AG08395 (cell line): ENCODE results near the gene CFDP1.

Source experiments
- DNase-seq: peaks from one replicate; pipeline ENCODE4 v3.0.0; 2012; ENCODE audit warnings: mixed read lengths, low spot score

CFDP1 gene

DNA sequence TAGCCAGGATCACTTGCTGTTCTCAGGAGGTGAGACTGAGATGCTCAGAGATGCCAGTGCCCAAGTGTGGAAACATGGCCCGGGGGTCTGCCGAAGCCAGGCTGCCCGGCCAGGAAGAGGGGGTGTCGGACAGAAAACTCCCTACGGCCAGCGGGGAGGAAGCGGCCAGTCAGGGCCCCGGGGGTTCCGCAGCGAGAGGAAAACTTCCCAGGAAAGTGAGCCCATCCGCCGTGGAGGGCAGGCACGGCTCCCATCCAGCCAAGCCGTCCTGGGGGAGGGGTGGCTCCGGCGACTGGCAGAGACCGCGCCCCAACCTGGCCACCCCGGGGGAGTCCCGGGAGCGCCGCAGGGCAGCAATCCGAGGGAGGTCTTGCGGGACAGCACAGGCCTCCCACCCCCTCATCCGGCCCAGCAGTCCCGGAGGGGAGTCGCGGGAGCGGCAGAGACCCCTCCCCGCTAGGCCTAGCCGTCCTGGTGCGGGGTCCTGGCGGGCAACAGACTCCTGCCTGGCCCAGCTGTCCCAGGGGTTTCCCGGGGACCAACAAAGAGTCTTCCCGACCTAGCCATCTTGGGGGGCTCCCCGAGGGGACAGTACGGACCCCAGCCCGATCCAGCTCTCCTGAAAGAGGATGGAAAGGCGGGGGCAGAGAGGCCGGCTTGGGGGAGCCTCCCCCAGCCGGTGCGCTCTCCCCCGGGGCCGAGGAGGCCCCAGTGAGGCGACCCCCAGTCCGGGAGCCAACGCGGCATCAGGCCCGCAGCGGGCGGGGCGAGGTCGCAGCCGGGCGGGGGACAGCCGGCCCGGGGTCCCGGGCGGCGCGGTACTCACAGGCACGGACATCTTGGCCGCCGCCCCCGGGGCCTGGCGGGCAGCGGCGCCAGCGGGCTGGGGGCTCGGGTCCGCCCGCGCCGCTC lies 168.0 kb downstream of the CFDP1 start:
- DNase-seq = peak; percentile 54

DNA sequence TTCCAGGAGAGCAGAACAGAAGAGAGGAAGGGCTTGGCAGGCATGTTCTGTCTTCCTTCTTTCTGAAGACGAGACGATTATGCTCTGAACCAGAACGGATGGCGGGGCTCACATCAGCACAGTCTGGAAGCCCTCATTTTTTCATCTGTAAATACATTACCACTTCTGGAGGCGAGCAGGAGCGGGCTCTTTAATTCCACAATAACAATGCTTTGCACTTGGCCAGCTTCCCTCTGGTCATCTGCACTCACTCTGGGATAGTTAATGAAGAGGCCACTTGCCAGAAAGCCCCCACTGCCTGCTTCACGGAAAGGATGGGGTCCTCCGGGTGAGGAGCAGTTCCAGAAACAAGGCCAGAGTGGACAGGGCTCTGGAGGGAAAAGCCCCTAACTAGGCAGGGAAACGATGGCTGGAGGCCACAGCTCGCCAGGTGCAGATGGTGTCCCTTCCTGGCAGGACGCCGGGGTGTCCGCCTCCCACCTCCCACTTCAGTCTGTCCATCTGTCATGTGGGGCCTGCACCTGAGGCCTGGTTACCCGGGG lies 168.8 kb downstream of the CFDP1 start:
- DNase-seq = no peak

DNA sequence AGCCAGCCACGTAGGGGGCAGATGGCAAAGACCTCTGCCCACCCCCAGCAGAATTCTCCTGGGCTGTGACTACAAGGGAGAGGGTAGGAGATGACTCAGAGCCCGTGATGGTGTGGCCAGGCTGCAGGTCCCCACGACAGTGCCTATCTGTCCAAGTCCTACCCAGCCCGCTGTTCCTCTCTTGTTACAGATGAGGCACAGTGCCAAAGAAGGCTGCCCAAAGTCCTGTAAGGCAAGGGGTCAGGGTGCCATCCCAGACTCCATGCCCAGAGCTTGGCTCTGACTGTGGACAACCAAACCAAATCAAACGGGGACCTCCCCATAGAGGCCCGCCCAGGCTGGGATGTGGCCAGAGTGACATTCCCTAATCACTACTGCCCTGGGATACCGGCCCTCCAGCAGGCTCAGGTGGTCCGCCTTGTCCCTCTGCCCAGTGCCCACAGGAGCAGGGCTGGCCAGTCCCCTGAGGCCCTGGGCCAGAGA lies 169.3 kb downstream of the CFDP1 start:
- peak; percentile 64 for DNase-seq

DNA sequence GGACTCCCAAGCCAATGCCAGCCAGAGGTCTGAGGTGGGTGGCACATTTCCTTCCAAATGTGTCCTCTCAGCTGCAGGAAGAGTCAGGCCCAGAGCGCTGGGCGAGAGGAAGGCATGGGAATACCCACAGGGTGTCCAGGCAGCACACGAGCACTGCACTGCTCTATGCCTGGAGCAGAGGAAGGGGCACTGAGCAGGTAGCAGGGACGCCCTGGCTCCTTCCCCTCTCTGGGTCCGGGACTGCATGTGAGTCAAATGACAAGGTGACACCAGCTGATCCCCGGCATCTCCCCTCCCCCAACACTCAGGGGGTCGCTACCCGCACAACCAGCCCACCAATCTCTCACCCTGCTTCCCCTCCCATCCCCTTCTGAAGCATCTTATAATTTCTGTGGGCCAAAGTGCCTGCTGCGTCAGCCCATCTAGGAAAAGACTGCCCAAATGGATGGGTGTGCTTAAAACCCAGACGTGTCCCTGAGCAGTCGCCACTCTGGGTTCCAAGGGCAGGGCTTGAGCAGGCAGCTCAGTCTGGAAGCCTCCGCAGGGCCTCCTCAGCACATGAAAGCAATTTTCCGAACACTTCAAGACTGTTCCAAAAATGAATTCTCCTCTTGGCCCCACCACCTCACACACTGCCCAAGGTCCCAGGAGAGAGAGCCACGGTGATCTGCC lies 169.9 kb downstream of the CFDP1 start:
- no peak for DNase-seq

DNA sequence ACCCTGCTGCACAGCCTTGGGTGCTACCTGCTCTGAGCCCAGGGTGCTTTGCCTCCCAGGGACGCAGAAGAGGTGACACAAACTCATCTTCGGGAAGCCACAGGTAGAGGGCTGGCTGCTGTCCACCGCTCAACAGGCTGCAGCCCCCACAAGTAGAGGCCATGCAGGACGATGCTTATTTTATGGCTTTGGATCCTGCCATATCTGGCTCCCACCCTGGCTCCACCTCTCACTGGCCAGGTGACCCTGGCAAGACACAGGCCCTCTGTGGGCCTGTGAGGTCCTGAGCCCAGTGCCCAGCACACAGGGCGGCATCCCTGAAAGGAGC lies 170.5 kb downstream of the CFDP1 start:
- no peak for DNase-seq

DNA sequence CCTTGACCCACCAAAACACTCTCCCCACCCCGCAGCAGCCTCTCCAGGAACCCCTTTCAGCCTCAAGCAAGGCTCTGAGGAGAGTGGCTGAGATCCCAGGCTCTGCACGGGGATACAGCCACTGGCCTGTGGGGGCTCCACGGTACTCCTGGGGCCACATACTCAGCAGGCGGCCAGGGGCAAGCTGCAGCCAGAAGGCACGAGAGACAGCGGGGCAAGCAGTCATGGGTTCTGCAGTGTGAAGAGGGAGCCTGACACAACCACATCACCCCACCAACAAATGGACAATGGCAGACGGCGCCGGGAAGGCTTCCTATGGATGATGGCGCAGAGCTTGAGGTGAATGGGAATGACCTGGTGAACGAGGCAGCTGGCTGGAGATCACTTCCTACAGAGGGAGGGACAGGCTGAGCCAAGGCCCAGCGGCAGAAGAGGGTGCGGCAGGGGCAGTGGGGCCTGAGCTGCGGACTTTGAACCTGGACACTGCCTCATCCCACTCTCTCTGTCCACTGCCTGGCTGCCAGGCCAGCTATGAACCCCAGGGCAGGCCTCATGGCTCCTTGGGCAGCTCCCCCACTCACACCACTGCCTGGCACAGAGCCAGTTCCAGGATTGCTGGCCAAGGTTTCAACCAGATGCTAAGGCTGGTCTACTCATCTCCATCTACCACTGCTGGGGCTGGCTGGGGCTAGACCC lies 171.1 kb downstream of the CFDP1 start:
- DNase-seq = no peak

DNA sequence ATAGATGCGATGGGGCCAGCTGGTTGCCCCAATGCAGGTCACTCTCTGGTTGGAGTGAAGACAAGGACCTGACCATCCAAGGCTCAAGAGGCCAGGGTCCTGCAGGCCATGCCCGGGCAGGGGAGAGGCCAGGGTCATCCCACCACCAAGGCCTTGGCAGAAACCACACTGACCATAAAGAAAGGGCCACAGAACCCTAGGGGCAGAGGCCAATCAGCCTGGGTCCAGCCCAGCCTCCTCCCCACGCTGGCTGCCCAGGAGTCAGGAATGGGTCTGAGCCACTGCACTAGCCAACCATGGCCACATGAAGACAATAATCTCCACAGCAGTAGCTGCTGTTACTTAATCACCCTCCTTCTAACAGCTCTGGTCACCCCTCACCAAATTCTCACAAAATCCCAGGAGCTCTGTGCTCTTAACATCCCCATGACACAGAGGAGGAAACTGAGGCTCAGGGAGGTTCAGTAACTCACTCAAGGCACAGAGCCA lies 171.7 kb downstream of the CFDP1 start:
- DNase-seq = no peak

DNA sequence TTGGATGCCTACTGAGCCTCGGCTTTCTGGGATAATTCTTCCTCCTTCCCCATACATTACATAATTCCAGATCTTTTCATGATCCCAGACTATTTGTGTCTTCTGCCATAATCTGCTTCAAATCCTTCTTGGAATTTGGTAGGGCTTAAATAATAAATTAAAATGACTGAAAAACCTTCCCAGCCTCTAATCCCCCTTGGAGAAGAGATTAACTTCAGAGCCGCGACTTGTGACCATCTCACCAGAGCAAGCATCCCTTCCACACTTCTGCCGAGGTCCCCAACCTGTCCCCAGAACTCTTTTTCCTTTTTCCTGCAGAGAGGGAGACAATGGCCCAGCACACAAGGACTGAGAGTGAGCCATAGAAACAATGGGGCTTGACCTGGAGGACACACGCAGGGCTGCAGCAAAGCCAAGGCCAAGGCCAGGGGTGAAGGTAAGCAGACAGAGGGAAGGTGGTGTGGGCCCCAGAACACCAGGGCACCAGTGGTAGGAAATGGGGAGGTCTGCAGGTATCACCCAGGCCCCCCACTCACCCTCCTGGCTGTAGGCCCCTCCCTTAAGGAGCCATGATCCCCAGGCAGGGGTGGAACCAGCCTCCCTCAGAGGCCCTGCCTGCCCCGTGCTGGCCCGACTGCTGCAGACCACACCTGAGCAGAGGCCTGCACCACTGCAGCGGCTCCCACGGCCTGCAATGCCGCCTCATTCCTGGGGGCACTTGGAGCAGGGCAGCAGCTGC lies 172.3 kb downstream of the CFDP1 start:
- DNase-seq = no peak

DNA sequence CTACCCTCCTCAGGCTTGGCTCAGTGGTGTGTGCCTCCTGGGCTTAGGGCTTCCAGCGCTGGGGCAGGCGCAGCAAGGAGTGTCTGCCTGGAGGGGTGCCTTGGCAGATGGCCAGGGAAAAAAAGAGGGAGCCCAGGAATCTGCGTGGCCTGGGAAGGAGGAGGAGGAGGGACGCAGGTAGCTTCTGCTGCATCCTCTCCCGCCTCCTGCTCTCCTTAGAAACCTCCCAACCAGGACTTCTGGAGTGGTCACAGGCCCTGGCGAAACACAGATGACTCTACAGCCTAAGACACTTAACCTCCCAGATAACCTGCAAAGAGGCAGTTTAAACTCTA lies 174.5 kb downstream of the CFDP1 start:
- DNase-seq = no peak

DNA sequence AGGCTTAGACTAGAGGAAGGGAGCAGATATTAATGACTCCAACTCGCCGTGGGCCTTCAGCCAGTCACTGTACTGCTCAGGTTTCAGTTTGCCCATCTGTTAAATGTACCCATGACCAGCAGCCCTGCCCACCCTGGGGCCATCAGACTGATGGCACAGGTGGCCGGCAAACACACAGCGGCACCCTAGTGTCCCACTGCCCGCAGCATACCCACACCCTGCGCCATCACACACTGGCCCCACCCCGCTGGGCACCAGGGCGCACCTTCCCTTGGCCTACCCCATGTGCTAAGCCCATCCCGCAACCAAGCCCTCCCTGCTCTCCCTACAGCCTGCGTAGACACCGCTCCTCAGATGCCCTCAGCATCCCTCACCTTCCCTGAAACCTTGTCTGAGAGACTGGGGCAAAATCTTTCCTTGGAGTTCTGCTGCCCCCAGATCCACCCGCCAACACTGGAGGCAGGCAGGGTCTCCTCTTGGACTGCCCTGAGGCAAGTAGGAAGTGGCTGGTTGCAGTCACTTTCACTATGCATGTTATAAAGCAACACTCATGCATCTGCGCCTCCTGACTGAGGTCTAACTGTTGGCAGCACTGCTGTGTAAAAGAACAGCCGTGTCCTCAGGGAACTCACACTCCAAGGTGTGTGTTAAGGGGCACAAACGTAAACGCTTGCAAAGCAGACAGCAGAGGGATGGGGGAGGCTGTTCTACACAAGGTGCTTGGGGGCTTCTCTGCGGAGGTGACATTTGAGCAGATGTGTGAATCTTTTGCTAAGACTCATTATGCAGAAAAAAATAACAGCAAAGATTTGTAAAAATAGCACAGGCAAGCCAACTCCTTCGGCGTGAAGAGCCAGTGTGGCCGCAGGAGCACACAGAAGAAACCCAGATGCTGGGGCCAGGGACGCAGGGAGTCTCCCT lies 175.2 kb downstream of the CFDP1 start:
- DNase-seq = no peak

DNA sequence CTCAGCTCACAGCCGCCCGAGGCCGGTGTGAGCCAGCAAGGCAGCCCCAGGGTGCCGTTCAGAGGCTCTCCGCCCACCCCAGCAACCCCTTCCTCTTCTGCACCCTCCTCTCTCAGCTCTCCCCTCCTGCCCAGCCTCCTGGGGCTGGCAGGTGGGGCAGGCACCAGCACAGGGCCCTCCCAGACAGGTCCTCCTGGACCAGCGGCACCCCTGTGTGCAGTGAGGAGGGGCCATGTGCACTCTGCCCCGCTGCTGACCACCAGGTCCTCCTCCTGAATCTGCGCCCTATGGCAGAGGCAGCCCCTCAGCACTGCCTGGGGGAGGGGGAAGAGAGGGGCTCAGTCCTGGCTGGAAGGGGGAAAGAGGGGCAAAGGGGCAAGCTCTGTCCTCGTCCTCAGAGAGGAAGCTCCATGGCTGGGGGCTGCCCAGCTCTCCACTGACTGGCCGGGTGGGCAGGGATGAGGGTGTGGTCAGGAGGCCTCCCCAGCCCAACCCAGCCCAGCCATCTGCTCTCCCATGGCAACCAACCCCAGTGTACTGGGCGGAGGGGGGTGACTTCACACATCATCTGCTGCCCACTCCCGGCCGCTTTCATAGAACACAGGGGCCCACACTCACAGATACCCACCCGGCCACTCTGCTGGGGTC lies 176.5 kb downstream of the CFDP1 start:
- peak; percentile 90 for DNase-seq

DNA sequence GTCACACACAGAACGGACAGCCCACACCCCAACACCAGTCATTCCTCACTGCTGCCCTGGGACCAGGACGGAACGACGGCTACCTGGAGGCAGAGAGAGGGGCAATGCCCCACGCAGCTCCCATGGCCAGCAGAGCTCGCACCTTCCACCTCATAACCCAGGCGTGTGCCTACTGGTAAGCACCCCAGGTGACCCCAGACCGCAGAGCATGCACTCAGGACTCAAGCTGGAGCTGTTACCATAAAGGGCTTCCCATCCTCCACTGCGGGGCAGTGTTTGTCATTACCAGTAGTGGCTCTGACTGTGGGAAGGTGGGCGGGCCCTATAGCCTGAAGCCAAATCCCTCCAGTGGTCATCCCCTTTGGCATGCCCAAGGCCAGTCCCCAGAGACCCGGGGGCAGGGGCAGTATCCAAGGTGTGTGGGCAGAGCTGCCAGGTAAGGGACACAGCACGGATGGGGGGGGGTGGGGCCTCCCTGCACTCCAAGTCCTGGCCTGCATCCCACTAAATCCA lies 177.2 kb downstream of the CFDP1 start:
- DNase-seq = peak; percentile 44

DNA sequence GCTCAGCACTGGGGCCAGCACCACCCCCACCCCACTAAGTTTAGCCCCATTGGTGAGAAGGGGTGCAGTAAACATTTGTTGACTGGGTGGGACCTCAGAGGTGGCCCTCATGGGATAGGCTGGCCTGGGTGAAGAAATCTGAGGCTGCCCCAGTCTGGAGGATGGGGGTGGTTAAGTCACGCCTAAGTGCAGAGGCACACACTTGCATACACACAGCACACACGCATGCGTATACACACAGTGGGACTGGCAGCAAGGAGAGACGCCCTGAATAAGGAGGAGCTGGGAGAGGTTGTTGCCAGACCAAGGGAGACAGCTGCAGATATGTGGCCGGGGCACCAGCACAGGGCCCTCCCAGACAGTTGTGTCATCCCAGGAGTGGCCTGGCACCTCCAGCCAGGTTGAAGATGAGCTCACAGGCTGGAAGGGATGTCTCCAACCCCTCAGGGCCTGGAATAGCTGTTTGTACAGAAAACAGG lies 178.9 kb downstream of the CFDP1 start:
- peak; percentile 96 for DNase-seq

DNA sequence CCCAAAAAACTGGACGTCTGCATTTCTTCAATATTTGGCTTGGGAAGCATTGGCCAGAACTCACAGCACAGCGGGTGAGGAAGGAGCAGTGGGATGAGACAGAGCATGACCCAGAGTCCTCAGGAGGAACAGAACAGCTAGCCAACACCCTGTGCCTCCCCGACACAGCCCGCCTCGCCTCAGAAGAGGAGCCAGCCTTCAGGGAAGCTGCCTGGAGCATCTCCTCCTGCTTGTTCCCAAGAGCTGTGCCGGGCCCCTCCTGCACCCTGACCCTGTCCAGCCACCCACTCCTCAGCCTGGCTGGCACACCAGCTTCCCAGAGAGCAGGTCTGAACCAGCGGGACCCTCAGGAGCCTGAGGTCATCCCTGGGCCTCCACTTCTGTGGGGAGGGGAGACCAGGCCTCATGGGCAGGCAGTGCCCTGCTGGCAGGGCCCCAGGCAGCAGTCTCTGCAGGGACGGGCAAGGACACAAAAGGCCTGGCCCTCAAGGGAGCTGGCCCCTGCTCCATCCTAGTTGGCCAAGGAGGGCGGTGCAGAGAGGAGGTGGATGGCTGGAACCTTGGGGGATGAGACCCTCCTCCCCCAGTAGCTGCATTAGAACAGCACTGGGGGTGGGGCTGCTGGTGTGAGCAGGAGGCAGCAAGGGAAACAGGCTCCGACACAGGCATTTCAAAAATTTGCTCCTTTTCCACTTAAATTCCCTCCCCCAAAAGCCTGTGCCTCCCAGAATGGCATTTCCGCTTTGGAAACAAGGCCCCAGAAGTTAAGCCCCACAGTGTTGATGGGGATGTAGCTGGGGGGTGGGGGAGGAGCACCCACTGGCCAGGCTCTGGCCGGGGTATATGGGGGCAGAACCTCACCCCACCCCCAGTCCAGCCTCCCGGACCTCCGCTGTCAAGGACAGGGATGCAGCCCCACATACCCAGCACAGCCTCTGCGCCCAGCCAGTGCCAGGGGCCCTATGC lies 180.1 kb downstream of the CFDP1 start:
- peak; percentile 72 for DNase-seq

DNA sequence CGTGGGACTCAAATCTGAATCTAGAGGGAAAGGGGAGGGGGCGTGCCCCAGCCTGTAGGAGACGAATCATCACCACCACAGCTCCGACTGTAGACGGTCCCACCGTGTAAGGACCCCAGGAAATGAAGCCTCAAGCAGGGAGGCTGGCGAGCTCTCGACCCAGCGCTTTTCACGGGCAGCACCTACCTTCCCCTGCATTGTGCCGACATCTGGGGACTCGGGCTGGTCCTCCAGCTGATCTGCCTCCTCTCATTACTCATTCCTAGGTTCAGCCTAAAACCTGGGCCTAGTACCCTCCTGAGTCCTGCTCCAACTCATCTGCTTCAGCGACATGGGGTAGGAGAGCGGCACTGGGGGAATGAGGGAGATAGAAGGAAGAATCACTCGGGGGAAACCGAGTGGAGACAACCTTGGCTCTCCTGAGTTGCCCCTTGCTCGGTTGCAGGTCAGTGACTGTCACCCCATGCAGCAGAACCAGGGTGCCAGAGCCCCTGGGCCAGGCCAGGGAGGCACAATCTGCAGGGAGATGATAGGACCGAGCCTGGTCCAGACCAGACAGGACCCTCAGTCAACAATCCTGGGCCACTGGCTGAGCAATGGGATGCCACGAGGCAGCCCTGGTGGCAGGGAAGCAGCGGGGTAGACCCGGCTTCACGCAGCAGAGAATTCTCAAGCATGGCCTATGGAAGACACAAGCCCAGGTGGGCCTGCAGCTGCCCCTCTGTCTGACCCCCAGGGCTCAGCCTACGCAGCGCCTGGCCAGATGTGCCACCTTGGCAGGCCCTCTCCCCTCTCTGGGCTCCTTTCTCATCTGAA lies 181.0 kb downstream of the CFDP1 start:
- DNase-seq = no peak

DNA sequence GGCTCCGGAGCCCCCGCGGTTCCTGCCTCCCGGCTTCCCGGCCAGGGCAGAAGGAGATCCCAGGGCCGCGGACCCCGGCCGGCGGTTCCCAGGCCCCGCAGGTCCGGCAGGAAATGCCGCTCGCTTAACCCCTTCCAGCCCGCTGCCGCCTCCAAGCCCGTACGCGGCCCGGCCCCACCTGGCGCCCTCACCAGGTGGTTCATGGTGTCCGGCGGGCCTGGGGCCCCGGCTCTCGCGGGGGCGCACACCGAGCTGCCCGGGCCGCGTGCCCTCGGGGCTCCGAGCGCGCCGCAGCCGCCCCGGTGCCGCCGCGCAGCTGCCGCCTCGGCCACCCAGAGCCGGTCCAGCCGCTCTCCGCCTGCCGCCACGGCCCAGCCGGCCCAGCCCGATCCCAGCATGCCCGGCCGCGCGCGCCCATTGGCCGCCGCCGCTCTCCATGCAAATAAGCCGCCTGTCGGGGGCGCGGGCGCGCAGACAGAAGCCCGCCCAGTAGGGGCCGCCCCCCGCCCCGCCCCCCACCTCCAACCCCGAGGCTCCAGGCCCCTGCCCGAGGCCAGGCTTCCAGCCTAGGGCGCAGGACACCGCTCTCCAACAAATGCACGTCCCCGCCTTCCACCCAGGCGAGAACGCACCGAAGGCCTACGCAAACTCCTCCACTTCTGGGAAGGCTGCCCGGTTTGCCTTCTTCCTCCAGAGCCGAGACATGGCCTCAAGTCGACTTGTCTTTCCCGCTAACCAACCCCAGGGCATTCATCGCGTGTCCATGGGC lies 181.8 kb downstream of the CFDP1 start, which contains the start of gene BCAR1:
BCAR1 (minus strand) TSS at position 345 of the 769 bp plus-strand sequence; CDS start at position 203, 142 bp downstream.
- peak; percentile 88 for DNase-seq

DNA sequence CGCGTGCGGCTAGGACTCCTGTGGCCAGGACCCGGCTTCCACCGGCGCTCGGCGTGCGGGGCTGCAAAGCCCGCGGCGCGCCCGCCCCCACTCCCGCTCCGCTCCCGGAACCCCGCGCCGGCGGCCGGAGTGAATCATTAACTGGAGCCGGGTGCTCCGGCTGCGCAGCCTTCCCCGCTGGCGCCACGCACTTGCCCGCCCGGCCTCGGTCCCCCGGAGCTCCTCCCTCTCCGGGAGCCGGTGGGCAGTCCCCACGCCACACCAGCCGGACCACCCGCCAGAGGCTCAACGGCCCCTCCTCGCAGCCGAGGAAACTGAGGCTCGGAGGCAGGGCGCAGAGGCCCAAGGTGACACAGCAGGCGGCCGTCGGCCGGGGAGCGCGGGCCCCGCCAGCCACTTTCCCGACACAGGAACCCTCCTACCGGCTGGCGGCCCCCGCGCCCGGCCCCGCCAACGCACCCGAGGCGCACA lies 182.5 kb downstream of the CFDP1 start:
- peak; percentile 46 for DNase-seq
